NCI-H1436 (cell line): ENCODE data around the gene USP37.
A peak's percentile ranks its signal among the peaks of the same experiment; 100 is the strongest.

Experiments
- DNase-seq: peaks from one replicate; lab custom pipeline; 2025; lab: John Stamatoyannopoulos, UW

The USP37 gene

DNA sequence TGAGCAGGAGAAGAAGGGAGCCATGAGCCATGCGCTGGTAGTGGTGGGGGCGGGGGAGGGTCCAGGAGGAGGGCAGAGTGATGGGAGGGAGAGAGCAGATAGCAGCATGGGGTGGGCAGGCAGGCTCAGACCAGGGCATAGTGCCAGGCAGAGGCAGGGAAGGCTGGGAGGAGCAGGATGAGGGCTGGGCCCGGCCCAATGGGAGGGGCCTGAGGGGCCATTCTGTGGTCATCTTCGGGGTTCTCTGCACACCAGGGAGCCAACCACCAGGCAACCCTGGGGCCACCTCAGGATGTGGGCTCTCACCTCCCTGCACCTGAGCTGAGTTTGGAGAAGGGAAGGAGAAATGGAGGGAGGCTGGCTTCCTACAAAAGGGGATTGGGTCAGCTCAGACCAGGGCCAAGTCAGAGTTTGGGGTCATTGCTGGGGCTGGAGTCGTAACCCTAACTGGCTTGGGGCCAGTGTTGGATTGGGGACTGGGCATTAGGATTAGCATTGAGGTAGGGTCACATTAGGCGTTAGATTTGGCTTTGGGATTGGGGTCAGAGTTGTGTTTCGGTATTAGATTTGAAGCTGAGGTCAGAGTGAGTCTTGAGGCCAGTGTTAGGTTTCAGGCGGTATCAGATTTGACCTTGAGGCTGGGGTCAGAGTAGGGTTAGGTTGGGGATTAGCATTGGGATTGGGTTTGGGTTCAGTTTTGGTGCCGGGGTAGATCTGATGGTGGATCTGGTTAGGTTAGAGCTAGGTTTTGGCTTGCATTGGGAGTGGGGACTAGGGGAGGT is 138.0 kb downstream of the USP37 start:
- no peak for DNase-seq

DNA sequence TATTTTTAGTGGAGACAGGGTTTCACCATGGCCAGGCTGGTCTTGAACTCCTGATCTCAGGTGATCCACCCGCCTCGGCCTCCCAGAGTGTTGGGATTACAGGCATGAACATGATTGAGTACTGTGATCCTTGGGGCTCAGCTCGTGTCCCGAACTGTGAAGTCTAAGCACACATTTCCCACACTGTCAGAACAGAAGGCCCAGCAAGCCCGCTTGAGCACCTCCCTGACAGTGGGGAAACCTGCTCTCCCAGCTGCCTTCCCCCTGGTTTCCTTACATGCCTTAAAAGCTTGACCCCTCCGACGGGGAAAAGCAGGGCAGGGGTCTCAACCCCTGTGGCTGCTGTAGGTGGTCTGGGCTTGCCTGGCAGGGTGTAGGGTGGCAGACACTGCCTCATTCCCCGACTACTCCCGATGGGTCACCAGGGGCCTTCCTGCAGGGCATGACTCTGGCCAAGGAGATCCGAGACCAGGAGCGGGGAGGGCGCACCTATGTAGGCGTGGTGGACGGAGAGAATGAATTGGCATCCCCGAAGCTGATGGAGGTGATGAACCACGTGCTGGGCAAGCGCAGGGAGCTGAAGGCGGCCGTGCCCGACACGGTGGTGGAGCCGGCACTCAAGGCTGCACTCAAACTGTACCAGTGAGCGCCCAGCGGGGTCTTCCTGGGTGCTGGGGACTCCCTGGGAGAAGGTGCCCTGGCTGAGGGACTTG is 139.1 kb downstream of the USP37 start:
- no peak for DNase-seq

DNA sequence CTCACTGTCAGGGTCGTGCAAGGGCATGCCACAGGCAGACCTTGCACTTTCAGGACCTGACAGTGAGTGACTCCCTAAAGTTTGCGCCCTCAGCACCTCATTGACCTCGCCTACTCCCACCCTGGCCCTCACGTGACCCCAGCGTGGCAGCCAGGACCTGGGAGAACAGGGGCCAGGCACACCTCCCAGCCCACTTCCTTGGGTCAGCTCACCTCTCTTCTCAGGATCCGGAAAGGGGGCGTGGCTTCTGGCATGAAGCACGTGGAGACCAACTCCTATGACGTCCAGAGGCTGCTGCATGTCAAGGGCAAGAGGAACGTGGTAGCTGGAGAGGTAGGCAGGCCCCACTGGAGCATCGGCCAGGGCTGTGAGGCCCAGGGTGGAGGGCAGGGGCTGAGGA is 140.4 kb downstream of the USP37 start:
- no peak for DNase-seq

DNA sequence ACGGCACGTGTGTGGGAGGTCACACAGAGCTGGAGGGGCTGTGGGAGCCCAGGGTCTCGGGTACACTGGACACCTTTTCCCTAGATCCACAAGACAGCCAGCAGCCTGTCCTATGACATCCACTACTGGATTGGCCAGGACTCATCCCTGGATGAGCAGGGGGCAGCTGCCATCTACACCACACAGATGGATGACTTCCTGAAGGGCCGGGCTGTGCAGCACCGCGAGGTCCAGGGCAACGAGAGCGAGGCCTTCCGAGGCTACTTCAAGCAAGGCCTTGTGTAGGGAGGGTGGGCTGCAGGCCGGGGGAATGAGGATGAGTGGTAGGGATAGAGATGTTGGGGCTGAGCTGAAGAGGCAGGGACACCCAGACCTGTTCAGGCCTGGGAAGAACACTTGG is 142.6 kb downstream of the USP37 start:
- DNase-seq: no peak

DNA sequence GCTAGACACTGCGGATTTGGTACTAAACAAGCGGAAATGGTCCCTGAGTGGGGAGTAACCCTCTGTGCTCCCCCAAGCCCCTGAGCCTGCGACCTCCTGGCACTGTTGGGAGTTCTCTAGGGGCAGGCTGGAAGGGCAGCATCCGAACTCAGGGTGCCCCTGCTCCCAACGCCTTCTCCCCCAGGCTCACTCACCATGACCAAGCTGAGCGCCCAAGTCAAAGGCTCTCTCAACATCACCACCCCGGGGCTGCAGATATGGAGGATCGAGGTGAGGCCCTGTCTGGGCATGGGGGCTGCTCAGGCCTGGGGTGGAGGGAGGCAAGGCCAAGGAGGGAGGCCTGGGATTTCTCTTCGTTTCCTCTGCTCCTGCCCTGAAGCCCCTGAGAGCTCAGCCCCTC is 144.6 kb downstream of the USP37 start:
- no peak for DNase-seq

DNA sequence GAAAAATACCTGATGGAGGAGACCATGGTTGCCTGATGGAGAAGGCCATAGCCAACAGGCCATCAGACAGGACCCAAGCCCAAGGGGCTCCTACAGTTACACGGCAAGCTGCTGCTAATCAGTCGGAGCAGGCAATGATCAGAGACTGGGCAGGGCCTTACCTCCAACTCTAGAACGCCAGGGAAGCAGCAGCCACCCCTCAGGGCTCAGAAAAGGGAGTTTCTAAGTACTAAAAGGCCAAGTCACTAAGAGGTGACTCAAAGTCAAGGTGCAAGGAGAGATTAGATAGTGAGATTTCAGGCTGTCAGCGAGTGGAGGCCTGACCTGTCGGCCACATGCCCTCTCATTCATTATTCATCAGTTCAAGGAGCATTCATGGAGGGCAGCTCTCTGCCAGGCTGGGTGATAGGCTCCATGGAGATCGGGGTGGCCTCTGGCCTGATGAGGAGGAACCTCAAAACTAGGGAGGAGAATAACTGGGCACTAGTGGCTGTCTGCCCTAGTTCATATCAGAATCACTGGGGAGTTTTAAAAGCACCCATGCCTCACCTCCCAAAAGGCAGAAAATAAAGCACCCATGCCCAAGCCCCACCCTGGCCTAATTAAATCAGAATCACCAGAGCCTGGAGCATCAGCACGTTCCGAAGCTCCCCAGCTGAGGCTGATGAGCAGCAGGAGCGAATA is 145.6 kb downstream of the USP37 start:
- no peak for DNase-seq

DNA sequence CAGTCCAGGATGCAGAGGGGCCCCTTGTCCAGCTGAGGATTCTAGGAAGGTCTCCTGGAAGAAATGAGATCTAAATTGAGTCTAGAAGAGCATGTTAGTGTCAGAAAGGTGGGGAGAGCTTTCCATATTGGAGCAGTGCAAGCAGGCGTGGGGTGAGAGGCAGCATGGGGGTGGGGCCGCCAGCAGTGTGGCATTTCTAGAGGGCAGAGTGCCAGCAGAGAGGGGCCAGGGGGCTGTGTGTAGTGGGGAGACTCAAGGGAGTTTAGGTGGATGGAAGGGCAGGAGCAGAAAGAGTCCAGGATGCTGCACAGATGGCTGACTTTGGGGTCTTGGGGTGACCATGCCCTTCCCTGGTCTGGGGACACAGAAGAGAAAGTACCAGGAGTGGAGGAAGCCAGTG is 147.1 kb downstream of the USP37 start:
- DNase-seq: no peak

DNA sequence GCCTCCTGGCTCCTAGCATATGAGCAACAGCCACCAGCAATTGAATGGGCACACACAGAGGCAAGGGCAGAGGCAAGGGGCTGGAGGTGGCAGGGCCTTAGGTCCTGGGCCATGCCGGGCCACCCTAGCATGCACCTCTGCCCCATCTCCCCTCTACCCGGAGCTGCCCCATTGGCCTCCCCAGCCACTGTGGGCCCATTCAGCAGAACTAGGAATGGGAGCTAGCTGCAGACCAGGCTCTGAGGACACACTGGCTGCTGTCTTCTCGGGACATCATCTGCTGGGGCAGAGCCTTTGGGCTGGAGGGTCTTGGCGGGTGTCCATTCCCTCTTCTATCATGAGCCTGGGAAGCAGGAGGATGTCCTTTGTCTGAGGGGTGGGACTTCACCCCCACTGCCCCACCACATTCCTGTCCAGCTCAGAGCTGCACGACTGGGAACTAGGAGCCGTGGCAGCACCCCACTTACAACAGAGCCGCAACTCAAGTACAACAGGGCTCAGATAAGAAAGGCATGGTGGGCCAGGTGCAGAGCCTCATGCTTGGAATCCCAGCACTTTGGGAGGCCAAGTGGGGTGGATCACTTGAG is 148.4 kb downstream of the USP37 start:
- no peak for DNase-seq

DNA sequence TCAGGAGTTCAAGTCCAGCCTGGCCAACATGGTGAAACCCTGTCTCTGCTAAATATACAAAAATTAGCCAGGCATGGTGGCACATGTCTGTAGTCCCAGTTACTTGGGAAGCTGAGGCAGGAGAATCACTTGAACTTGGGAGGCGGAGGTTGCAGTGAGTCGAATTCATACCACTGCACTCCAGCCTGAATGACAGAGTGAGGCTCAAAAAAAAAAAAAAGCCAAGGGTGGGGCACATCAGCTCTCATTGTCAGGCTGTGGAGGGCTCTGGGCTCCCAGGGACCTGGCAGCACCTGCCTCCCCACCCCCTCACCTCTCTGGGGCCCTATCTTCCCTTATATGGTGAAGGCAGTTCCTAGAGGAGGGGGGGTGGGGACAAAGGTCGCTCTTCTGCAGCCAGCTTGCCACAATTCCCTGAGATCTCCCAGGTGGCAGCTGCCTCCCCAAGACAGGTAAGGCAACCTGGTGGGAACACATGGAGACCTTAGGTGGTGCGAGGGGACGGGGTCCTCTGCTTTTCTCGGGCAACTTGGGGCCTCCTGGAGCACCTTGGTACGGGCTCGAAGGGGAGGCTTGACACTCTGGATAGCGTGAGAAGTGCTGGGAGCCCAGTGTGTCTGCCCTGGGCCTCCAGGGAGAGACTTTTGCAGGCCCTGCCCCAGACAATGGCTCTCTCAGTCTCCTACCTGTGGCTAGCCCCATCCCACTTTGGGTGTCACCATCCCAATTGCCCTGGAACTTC is 149.3 kb downstream of the USP37 start, which contains the start of gene VIL1:
Gene VIL1 (plus strand): TSS at position 407 of the 742 bp plus-strand sequence. CDS start 4,656 bp downstream, outside the sequence.
- DNase-seq: peak; percentile 78

DNA sequence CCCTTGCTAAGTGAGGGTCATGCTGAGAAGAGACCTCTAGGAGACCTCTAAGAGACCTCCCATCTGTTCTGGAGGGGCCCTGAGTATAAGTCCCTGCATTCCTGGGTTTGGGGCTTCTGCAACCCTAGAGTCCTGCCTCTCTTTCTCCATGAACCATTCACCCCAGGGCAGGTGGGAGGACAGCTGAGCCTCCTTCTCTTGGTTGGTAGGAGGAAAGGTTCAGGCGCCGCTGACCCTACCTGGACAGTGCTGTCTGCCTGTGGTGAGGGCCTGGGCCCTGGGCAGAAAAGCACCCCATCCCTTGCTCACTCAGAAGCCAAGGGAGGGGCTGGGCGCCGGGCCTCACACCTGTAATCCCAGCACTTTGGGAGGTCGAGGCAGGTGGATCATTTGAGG is 149.8 kb downstream of the USP37 start:
- DNase-seq: no peak

DNA sequence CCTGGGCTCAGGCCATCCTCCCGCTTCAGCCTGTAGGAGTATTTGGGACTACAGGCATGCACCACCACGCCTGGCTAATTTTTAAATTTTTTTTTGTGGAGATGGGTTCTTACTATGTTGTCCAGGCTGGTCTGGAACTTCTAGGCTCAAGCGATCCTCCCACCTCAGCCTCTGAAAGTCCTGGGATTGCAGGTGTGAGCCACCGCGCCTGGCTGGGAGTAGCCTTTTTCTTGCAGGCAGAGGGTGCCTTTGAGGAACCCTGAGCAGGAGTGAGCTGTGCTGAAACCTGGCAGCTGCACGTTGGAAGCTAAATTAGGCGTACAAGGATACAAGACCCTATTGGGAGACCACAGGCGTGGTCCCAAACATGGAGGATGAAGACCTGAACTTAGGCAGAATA is 160.4 kb downstream of the USP37 start:
- no peak for DNase-seq

DNA sequence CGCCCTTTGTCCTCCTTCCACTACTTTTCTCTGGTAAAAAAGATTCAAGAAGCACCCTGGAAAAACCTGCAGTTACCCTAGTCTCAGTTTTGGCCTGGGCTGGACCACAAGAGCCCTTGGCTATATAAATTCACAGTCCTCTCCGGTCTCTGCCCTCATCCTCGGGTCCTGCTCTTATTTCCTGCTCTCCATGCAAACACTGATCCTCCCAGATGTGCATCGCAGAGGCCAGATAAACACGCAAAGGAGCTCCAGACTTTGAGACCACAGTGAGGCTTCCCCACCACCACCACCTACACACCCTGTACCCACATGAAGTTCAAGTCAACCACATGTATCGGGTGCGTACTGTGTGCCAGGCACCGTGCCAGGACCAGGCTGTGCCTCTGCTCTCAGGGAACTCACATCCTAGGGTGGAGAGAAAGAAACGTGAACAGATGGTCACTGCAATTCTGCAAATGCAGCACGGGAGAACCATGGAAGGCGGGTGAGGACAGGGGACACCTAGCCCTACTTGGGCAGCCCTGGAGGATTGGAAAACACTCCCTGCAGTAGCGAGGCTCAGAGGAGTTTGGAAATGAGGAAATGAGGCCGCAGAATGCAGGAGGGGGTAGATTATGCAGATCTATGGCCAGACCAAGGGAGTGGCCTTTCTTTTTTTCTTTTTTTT is 161.1 kb downstream of the USP37 start:
- no peak for DNase-seq

DNA sequence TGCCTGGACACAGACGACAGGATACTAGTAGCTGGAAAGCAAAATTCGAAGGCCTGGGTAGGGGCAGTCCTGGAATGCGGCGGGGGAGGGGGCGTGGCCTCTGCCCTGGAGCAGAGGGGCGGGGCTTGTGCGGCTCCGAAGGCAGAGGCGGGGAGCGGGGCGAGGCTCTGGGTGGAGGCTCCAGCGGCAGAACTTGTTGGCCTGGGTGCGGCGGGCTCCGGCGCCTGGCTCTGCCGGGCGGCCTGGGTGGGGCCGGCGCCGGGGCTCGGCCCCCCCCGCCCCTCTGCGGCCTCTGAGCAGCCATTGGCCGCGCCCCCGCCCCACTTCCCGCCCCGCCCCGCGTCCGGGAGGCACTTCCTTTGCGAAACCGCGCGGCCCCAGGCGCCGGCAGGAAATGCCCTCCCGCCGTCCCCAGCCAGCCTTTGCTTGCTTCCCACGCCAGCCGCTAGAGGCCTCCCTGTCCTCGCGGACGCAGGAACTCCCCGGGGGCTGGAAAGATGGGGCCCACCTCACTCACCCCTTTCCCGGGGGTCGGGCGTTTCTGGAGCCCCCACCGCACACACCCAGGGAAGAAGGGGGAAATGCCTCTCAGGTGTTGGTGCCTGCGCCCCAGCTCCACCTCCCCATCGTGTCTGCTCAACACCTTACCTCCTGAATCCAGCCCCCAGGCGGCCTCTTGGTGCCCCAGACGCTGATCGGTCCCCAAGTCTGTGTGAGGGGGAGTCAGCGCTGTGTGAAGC is 161.8 kb downstream of the USP37 start:
- DNase-seq: peak; percentile 92

DNA sequence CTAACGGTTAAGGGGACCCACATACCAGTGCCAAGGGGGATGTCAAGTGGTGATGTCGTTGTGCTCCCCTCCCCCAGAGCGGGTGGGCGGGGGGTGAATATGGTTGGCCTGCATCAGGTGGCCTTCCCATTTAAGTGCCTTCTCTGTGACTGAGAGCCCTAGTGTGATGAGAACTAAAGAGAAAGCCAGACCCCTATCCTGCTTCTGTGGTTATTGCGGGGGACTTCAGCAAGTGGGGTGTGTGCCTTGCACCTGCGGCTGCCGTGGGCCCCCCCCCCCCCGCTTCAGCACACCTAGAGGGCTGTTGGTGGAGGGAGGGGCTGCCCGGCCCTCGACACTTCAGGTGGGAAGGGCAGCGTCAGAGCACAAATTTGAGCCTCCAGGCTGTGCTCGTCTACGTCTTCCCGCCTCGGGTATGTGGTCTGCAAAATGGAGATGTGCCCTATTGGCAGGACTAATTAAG is 162.4 kb downstream of the USP37 start:
- DNase-seq: no peak

DNA sequence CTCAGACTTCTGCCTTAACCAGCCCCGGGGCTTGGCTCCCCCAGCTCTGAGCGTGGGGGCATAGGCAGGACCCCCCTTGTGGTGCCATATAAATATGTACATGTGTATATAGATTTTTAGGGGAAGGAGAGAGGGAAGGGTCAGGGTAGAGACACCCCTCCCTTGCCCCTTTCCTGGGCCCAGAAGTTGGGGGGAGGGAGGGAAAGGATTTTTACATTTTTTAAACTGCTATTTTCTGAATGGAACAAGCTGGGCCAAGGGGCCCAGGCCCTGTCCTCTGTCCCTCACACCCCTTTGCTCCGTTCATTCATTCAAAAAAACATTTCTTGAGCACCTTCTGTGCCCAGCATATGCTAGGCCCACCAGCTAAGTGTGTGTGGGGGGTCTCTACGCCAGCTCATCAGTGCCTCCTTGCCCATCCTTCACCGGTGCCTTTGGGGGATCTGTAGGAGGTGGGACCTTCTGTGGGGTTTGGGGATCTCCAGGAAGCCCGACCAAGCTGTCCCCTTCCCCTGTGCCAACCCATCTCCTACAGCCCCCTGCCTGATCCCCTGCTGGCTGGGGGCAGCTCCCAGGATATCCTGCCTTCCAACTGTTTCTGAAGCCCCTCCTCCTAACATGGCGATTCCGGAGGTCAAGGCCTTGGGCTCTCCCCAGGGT is 162.9 kb downstream of the USP37 start:
- no peak for DNase-seq

DNA sequence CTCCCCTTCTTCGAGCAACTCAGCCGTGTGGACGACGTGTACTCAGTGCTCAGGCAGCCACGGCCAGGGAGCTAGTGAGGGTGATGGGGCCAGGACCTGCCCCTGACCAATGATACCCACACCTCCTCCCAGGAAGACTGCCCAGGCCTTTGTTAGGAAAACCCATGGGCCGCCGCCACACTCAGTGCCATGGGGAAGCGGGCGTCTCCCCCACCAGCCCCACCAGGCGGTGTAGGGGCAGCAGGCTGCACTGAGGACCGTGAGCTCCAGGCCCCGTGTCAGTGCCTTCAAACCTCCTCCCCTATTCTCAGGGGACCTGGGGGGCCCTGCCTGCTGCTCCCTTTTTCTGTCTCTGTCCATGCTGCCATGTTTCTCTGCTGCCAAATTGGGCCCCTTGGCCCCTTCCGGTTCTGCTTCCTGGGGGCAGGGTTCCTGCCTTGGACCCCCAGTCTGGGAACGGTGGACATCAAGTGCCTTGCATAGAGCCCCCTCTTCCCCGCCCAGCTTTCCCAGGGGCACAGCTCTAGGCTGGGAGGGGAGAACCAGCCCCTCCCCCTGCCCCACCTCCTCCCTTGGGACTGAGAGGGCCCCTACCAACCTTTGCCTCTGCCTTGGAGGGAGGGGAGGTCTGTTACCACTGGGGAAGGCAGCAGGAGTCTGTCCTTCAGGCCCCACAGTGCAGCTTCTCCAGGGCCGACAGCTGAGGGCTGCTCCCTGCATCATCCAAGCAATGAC is 163.6 kb downstream of the USP37 start:
- DNase-seq: no peak

DNA sequence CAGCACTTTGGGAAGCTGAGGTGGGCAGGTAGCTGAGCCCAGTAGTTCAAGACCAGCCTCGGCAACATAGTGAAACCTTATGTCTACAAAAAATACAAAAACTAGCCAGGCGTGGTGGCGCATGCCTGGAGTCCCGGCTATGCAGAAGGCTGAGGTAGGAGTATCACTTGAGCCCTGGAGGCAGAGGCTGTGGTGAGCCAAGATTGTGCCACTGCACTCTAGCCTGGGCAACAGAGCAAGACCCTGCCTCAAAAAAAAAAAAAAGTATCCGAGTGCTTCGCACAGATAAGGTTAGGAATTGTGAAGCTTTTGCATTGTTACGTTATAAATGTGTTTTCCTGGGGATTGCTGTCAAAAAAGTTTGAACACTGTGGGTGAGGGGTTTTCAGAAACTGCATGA is 164.3 kb downstream of the USP37 start:
- DNase-seq: no peak

DNA sequence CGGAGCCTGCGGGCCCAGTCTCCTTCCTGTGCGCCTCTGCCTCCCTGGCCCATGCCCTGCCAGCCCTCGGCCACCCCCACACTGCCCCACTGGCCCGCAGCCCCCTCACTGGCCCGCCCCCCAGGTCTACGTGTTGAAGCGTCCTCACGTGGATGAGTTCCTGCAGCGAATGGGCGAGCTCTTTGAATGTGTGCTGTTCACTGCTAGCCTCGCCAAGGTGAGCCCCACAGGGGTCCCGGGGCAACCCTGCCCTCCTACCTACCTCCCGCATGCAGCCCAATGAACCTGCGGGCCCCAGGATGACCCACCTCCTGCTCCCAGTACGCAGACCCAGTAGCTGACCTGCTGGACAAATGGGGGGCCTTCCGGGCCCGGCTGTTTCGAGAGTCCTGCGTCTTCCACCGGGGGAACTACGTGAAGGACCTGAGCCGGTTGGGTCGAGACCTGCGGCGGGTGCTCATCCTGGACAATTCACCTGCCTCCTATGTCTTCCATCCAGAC is 165.2 kb downstream of the USP37 start:
- no peak for DNase-seq

DNA sequence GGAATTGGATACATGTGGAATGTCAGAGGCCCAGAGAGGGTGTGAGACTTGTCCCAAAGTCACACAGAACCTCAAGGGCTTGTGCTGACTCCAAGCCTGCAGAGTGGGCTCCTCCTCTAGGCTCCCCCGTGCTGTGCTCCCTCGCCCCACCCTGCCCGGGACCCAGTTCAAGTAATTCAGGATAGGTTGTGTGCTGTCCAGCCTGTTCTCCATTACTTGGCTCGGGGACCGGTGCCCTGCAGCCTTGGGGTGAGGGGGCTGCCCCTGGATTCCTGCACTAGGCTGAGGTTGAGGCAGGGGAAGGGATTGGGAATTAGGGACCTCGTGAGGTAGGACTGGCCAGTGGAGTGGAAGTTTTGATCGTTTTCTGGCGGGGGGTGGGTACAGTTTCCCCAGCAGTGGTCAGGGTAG is 165.7 kb downstream of the USP37 start:
- no peak for DNase-seq
